Pericardium fibroblast (primary cell): Measurements from ENCODE around the gene TGFA. TPM values are rescaled to one million over a fixed set of nuclear protein-coding genes. Genes with fewer than 3 reads are reported as not detected.

Source experiments
- total RNA-seq: library from RNA; depleted of rRNA; stranded (reverse); fragments of >200 nt; gene quantifications from 2 replicates; pipeline ENCODE4 v1.2.3, GENCODE V29; 2015

Gene TGFA
- total RNA-seq: not detected in 2 replicates

GRCh38 chr2:70553584-70554337 lies at the start of gene TGFA:
TGFA (minus strand) TSS chr2:70553826; CDS start chr2:70553767, 59 bp downstream.

Other genes with a start within 250 kb of the TGFA start
- 0.12 and 1.2 TPM in 2 replicates for gene ADD2, start 214.4 kb upstream of the TGFA start, total RNA-seq
- gene FIGLA, start 236.8 kb upstream of the TGFA start, total RNA-seq: not detected in 2 replicates